HepG2 (cell line): ENCODE measurements around the gene RHCE. TPM values are rescaled to one million over a fixed set of nuclear protein-coding genes. Genes with fewer than 3 reads are reported as not detected.

ENCODE experiments used
- ATAC-seq: fragments of 200-7000 bp; cut with Tn5 transposase; 3 replicates; pipeline ENCODE4 v1.9.1; 2020; ENCODE audit warnings: mild to moderate bottlenecking, moderate library complexity
- BruUV-seq: library from RNA; stranded (reverse); fragments of 400-500 nt; replicated peaks from 2 replicates; lab custom pipeline; 2021; lab: Mats Ljungman, UMichigan
- CTCF ChIA-PET: fragments of 300-600 bp; formaldehyde crosslinking; extraction: SDS; loops from one replicate; lab custom pipeline; 2021; ENCODE audit warnings: low total read pairs, inconsistent platforms, low intra/inter-chr PET ratio; lab: Yijun Ruan, JAX
- POLR2A ChIA-PET: fragments of 350-600 bp; sonication (Branson Sonifier 250); formaldehyde crosslinking; loops from one replicate; lab custom pipeline; 2020; ENCODE audit warnings: antibody characterized with exemption, inconsistent platforms; lab: Yijun Ruan, JAX
- DNase-seq: peaks from one replicate; pipeline ENCODE4 v3.0.0-alpha.2; 2015; ENCODE audit warnings: low spot score
- FAIRE-seq: peaks from 3 replicates; lab custom pipeline; 2011; peaks lifted over from hg19 to GRCh38; lab: Jason Lieb, UNC
- H2AFZ ChIP-seq: one replicate; pipeline ENCODE4 v1.6.1; 2011; ENCODE audit warnings: low read length, inconsistent platforms
- H3K27ac ChIP-seq: fragments of 300-600 bp; 3 replicates; pipeline ENCODE4 v1.8.0; 2011; ENCODE audit warnings: mixed run types, mild to moderate bottlenecking, mixed read lengths, low read length, inconsistent platforms; ENCODE audit not compliant: insufficient read depth; ENCODE audit errors: extremely low read length
- H3K27me3 ChIP-seq, 2 experiments: fragments of 200-600 bp in 1 of 2; 2 replicates in 1 of 2; 3 replicates in 1 of 2; pipeline versions ENCODE4 v1.6.0 to v1.8.0; 2011; ENCODE audit warnings: low read length in 2 of 2, mild to moderate bottlenecking in 2 of 2, moderate library complexity in 2 of 2, inconsistent platforms in 1 of 2; ENCODE audit not compliant: insufficient read depth in 2 of 2, control insufficient read depth in 1 of 2
- H3K36me3 ChIP-seq, 2 experiments: fragments of 200-600 bp in 1 of 2; replicated peaks in 1 of 2; 2 replicates in 1 of 2; 3 replicates in 1 of 2; pipeline versions ENCODE4 v1.5.1 to v1.8.0; 2011; ENCODE audit warnings: low read length in 2 of 2, inconsistent platforms in 1 of 2; ENCODE audit not compliant: insufficient read depth in 2 of 2, control insufficient read depth in 1 of 2
- H3K4me1 ChIP-seq: 2 replicates; pipeline ENCODE4 v1.5.1; 2012; ENCODE audit warnings: low read length, inconsistent platforms; ENCODE audit not compliant: insufficient read depth
- H3K4me2 ChIP-seq: 2 replicates; pipeline ENCODE4 v1.6.0; 2011; ENCODE audit warnings: low read depth, low read length, inconsistent platforms
- H3K4me3 ChIP-seq, 3 experiments: fragments of 200-600 bp in 1 of 3; sonication (generic), shearing (Covaris generic) in 1 of 3; replicated peaks in 1 of 3; 2 replicates each; pipeline ENCODE4 v1.5.1; 2011 to 2016; ENCODE audit warnings: low read length in 3 of 3, inconsistent platforms in 2 of 3, low read depth in 2 of 3, mild to moderate bottlenecking in 2 of 3, control low read depth in 1 of 3, mixed read lengths in 1 of 3; ENCODE audit not compliant: insufficient read depth in 1 of 3
- H3K79me2 ChIP-seq: one replicate; pipeline ENCODE4 v1.6.1; 2011; ENCODE audit warnings: low read length, inconsistent platforms; ENCODE audit not compliant: insufficient read depth
- H3K9ac ChIP-seq: 2 replicates; pipeline ENCODE4 v1.6.0; 2011; ENCODE audit warnings: mild to moderate bottlenecking, low read depth, low read length, inconsistent platforms; ENCODE audit not compliant: insufficient read depth
- H3K9me3 ChIP-seq: 2 replicates; pipeline ENCODE4 v1.5.1; 2012; ENCODE audit warnings: mild to moderate bottlenecking, low read length
- H4K20me1 ChIP-seq: 2 replicates; pipeline ENCODE4 v1.6.0; 2011; ENCODE audit warnings: inconsistent platforms, mild to moderate bottlenecking, low read length, moderate library complexity; ENCODE audit not compliant: insufficient read depth
- ARNT ChIP-seq: fragments of 450-650 bp; IDR thresholded peaks from 2 replicates; pipeline ENCODE4 v1.6.1; 2017
- ATRX ChIP-seq: sonication (generic); formaldehyde crosslinking; IDR thresholded peaks from 2 replicates; pipeline ENCODE4 v1.4.0; 2020; ENCODE audit warnings: missing genetic modification reagents, borderline replicate concordance
- HNRNPUL1 ChIP-seq: fragments of 200-400 bp; formaldehyde crosslinking; IDR thresholded peaks from 2 replicates; pipeline ENCODE4 v1.6.1; 2017; ENCODE audit warnings: low read depth, mild to moderate bottlenecking, low read length, moderate library complexity
- HOXA3 ChIP-seq: sonication (generic); formaldehyde crosslinking; IDR thresholded peaks from 2 replicates; pipeline ENCODE4 v1.5.0; 2020; ENCODE audit warnings: missing genetic modification reagents
- KDM4B ChIP-seq: sonication (generic); formaldehyde crosslinking; IDR thresholded peaks from 2 replicates; pipeline ENCODE4 v1.4.0; 2020; ENCODE audit warnings: missing genetic modification reagents
- MIER2 ChIP-seq: IDR thresholded peaks from 2 replicates; pipeline ENCODE4 v1.6.1; 2016; ENCODE audit warnings: missing biosample characterization, missing genetic modification reagents
- NR2F6 ChIP-seq, 2 experiments: IDR thresholded peaks; 2 replicates each; pipeline ENCODE4 v1.6.1; 2016; ENCODE audit warnings: antibody characterized with exemption in 1 of 2, mild to moderate bottlenecking in 1 of 2
- RBM39 ChIP-seq: fragments of 200-400 bp; formaldehyde crosslinking; IDR thresholded peaks from one replicate; pipeline ENCODE4 v1.6.1; 2018; ENCODE audit warnings: antibody characterized with exemption, mild to moderate bottlenecking, low read depth, low read length; ENCODE audit not compliant: poor library complexity, severe bottlenecking
- TEF ChIP-seq: sonication (generic); formaldehyde crosslinking; IDR thresholded peaks from 2 replicates; pipeline ENCODE4 v1.5.0; 2020; ENCODE audit warnings: missing genetic modification reagents
- U2AF2 ChIP-seq: fragments of 200-400 bp; formaldehyde crosslinking; IDR thresholded peaks from 2 replicates; pipeline ENCODE4 v1.6.1; 2017; ENCODE audit warnings: low read depth, mild to moderate bottlenecking, low read length
- ZNF501 ChIP-seq: sonication (generic); formaldehyde crosslinking; IDR thresholded peaks from 2 replicates; pipeline ENCODE4 v1.5.1; 2020; ENCODE audit warnings: mild to moderate bottlenecking, moderate library complexity, missing genetic modification reagents
- ZNF510 ChIP-seq: sonication (generic); formaldehyde crosslinking; IDR thresholded peaks from 2 replicates; pipeline ENCODE4 v1.4.0; 2020; ENCODE audit warnings: low read depth, mild to moderate bottlenecking, missing genetic modification reagents
- ZNF879 ChIP-seq: sonication (generic); formaldehyde crosslinking; IDR thresholded peaks from 2 replicates; pipeline ENCODE4 v1.8.1; 2023; ENCODE audit warnings: missing genetic modification reagents
- WGBS: methylation state at CpG from one replicate; pipeline ENCODE4 v1.1.6; 2017; ENCODE audit warnings: low lambda C conversion rate; 5-methylcytosine and 5-hydroxymethylcytosine counted together
- in situ Hi-C: cut with HindIII; loops from 2 replicates; pipeline ENCODE4 v1.10.0; 2017; ENCODE audit warnings: low pct_unique_long_range_greater_than_20kb; ENCODE audit not compliant: extremely low pct_ligation_motif_present
- intact Hi-C: fragments of 100-400 bp; cut with micrococcal nuclease; formaldehyde crosslinking; loops from one replicate; pipeline ENCODE4 v1.10.0; 2022; ENCODE audit not compliant: unreplicated experiment
- polyA plus RNA-seq, 8 experiments: library from polyadenylated mRNA; depleted of rRNA in 3 of 8; stranded (reverse) in 7 of 8; unstranded in 1 of 8; fragments of >200 nt; fragmentation: Illumina TruSeq in 4 of 8; extraction: Trizol in 4 of 8; gene quantifications; 2 replicates each; pipeline versions ENCODE4 v1.2.1 to v1.2.3, GENCODE V29; 2011 to 2016; ENCODE audit warnings: low read depth in 4 of 8, missing spikeins in 1 of 8, mixed read lengths in 1 of 8; ENCODE audit not compliant: insufficient read depth in 1 of 8
- total RNA-seq, 5 experiments: library from RNA; depleted of rRNA; stranded (reverse); fragments of >200 nt; fragmentation: Illumina TruSeq; extraction: Trizol; gene quantifications; 2 replicates each; pipeline ENCODE4 v1.2.3, GENCODE V29; 2016; ENCODE audit warnings: low read depth in 1 of 5
- TF ChIP-seq, protein P1 (sequence below): sonication (generic); formaldehyde crosslinking; IDR thresholded peaks from 2 replicates; pipeline ENCODE4 v1.9.0; 2021; ENCODE audit warnings: missing genetic modification reagents, mild to moderate bottlenecking, borderline replicate concordance
- TF ChIP-seq, protein P2 (sequence below): sonication (generic); formaldehyde crosslinking; IDR thresholded peaks from 2 replicates; pipeline ENCODE4 v1.5.0; 2020; ENCODE audit warnings: missing genetic modification reagents

RHCE gene
- total and polyA plus RNA-seq, 2 of the 13 experiments (the other 11 are each of a cell fraction or from before 2014, with no cell fraction given) = 0.30 TPM; not detected in 1

DNA sequence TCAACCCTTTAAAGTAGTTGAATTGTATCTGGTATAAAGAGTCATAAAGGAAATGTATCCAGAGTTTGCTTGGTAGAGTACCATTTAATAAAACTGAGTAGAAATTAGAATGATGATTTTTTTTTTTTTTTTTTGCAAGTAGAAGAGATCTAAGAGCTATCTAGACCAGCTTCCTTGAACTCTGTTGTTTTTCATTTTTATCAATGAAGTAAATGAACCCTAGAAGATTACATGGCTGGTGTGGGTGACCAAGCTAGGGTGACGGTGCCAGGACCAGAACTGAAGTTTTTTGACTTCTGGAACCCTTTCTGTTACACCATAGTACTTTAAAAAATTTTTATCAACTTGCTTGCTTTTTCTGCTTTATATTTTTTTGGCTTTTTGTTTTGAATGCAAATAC, 47.0 kb upstream of the RHCE start:
- DNase-seq (no peak), FAIRE-seq (no peak), ATAC-seq (no peak)
- no peak overlapping the region for H3K9ac ChIP-seq
- WGBS = 98% methylated on average over 1 of the region's 1 CpG
- 0 out of 5 replicates have a peak, but pooled peaks cover 1 to 10% of the 10 kb centered on the region in 2 experiments for H3K36me3 ChIP-seq
- peaks cover 2% of the 10 kb centered on the region for H3K79me2 ChIP-seq
- no peaks in the 10 kb centered on the region for H3K9me3 ChIP-seq
- CTCF ChIA-PET = no interaction called here
- in situ Hi-C loops = no loop called here
- no peaks in the 10 kb centered on the region for H3K4me1 ChIP-seq
- H3K4me2 ChIP-seq = no peak overlapping the region
- no peak overlapping the region for H3K27ac ChIP-seq
- 0 out of 2 replicates have a peak, but pooled peaks cover 2% of the 10 kb centered on the region for H4K20me1 ChIP-seq
- intact Hi-C loops = no loop called here
- no TSS peak for BruUV-seq
- no peak overlapping the region for H3K4me3 ChIP-seq
- no peaks in the 10 kb centered on the region for H3K27me3 ChIP-seq
- POLR2A ChIA-PET = no interaction called here
- TF ChIP-seq ARNT (no peak), MIER2 (CRISPR knock-in tag) (no peak), KDM4B (no peak), HOXA3 (CRISPR knock-in tag) (no peak), ZNF501 (no peak), ZNF510 (CRISPR knock-in tag) (no peak), TEF (CRISPR knock-in tag) (no peak), NR2F6 (IDR thresholded peaks at IDR 0.05) (no peak), NR2F6 (CRISPR knock-in tag; IDR thresholded peaks at IDR 0.05) (no peak), ZNF879 (CRISPR knock-in tag) (no peak), U2AF2 (no peak), RBM39 (no peak), ATRX (CRISPR knock-in tag) (no peak), HNRNPUL1 (no peak)
- TF ChIP-seq, protein P1, sequence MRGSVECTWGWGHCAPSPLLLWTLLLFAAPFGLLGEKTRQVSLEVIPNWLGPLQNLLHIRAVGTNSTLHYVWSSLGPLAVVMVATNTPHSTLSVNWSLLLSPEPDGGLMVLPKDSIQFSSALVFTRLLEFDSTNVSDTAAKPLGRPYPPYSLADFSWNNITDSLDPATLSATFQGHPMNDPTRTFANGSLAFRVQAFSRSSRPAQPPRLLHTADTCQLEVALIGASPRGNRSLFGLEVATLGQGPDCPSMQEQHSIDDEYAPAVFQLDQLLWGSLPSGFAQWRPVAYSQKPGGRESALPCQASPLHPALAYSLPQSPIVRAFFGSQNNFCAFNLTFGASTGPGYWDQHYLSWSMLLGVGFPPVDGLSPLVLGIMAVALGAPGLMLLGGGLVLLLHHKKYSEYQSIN (CRISPR knock-in tag) = no peak
- TF ChIP-seq, protein P2, sequence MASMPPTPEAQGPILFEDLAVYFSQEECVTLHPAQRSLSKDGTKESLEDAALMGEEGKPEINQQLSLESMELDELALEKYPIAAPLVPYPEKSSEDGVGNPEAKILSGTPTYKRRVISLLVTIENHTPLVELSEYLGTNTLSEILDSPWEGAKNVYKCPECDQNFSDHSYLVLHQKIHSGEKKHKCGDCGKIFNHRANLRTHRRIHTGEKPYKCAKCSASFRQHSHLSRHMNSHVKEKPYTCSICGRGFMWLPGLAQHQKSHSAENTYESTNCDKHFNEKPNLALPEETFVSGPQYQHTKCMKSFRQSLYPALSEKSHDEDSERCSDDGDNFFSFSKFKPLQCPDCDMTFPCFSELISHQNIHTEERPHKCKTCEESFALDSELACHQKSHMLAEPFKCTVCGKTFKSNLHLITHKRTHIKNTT (CRISPR knock-in tag) = no peak
- no peak overlapping the region for H2AFZ ChIP-seq
